Hepatic stellate cell (primary cell): ENCODE measurements around the gene SCNN1B.
"Not testable (repeated sequence)": the region's sequence is repeated elsewhere in the genome, so short reads cannot be mapped to it uniquely, and the experiment has no call there.

Experiments used
- DNase-seq: peaks from one replicate; pipeline ENCODE4 v3.0.0; 2011; ENCODE audit warnings: low spot score

The SCNN1B gene

DNA sequence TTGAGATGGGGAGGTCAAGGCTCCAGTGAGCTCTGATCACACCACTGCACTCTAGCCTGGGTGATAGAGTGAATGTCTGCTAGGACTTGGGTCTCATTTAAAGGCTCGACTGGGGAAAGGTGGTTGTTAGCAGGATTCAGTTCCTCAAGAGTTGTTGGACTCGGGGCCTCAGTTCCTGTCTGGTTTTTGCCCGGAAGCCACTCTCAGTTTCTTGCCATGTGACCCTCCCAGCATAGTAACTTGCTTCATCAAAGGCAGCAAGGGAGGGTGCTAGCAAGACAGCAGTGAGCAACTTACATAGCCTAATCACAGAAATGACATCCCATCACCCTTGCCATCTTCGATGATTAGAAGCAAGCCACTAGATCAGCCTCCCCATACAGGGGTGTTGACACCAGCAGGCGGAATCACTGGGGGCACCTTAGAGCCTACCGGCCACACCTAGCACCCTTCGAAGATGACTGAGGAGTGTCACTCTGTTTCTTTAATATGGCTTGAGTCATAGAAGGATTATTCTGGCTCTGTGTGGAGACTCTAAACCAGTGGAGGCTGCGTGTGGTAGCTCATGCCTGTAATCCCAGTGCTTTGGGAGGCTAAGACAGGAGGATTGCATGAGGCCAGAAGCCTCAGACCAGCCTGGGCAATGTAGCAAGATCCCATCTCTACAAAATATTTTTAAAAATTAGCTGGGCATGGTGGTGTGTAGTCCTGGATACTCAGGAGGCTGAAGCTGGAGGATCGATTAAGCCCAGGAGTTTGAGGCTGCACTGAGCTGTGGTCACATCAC is 13.2 kb upstream of the SCNN1B start:
- no peak for DNase-seq

DNA sequence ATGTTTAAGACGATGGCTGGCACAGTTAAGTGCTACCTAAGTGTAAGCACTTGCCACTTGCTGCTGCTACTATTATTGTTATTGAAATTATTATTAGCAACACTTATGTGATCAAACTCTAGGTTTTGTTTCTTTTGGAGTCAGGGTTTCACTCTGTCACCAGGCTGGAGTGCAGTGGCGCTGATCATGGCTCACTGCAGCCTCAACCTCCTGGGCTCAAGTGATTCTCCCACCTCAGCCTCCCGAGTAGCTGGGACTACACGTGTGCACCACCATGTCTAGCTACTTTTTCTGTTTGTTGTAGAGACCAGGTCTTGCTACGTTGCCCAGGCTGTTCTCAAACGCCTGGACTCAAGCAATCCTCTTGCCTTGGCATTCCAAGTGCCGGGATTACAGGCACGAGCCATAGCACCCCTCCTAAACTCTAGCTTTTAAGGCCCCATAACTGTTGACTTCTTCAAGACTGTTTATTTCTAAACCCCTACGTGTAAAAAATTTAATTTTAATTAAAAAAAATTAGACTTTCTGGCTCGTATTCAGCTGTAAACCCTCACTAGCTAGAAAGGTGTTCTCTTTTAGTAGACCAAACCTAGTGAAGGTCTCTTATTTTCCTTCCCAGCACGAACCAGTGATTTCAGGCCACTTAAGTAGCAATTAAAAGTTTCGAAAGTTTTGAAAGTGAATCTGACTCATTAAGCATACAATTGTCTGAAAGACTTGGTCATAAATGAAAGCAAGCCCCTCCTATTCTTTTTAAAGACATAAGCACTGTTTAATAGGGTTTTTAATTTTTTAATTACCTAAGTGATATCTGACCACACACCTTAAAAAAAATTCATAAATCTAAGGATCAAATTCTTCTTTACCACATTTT is 11.7 kb upstream of the SCNN1B start:
- no peak for DNase-seq

DNA sequence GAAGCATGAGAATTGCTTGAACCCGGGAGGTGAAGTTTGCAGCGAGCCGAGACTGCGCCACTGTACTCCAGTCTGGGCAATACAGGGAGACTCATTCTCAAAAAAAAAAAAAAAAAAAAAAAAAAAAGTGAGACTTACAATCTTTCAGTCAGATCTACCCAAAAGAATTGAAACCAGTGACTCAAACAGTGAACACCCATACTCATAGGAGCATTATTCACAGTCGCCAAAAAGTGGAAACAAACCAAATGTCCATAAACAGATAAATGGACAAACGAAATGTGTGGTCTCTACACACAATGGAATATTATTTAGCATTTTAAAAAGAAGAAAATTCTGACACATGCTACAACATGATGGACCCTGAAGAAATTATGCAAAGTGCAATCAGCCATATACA is 9.1 kb upstream of the SCNN1B start:
- no peak for DNase-seq

DNA sequence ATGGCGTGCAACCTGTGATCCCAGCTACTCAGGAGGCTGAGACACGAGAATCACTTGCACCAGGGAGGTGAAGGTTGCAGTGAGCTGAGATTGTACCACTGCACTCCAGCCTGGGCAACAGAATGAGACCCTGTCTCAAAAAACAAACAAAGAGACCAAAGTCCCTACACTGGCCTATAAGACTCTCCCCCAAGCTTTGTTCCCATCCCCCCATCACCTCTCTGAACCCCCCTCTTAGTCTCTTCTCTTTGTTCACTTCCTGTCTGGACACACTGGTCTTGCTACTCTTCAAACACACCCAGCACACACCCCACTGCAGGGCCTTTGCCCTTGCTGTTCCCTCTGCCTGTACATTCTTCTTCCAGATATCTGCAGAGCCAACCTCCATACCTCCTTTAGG is 7.8 kb upstream of the SCNN1B start:
- DNase-seq = no peak

DNA sequence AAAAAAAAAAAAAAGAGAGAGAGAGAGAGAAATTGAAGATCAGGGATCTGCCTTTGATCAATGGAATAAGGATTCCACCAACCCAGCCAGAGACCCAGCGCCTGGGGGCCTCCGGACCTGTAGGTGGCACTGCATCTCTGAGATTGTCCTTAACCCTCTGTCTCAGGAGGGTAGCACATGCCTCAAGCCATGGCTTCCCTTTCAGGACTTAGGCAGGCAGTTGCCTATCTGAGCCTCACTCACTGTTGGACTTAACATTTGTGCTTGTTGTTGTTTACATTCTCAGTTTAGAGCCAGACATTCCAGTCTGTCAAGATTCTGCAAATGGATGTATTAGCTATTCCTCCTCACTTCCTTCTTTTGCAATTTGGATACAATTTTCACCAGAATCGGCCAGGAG is 5.1 kb upstream of the SCNN1B start:
- no peak for DNase-seq

DNA sequence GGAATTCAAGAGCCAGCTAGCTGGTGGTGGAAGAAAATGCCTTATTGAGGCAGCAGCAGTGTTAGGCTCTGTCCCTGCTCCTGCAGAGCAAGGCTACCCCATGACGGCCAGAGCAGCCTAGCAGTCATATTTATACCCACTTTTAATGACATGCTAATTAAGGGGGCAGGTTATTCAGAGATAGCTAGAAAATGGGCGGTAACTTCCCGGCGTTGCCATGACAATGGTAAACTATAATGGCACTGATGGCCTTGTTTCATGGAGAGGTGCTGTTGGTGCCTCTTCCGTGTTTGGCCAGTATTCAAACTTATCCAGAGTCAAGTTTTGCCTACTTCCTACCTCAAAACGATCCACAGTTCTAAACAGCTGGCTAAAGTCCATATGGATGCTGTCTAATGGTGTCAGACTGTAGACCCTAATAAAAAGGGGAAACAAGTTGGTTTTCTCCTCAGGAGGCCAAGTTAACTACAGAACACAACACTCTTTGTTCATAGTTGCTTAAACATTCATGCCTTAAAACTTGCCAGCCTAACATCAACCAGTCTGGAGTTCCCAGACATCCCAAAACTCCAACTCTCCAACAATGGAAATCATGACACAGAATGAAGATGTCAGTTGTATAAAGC is 3.7 kb upstream of the SCNN1B start:
- DNase-seq = no peak

DNA sequence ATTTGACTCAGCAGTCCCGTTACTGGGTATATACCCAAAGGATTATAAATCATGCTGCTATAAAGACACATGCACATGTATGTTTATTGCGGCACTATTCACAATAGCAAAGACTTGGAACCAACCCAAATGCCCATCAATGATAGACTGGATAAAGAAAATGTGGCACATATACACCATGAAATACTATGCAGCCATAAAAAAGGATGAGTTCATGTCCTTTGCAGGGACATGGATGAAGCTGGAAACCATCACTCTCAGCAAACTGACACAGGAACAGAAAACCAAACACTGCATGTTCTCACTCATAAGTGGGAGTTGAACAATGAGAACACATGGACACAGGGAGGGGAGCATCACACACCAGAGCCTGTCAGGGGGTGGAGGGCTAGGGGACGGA is 2.3 kb upstream of the SCNN1B start:
- DNase-seq = not testable (repeated sequence)

DNA sequence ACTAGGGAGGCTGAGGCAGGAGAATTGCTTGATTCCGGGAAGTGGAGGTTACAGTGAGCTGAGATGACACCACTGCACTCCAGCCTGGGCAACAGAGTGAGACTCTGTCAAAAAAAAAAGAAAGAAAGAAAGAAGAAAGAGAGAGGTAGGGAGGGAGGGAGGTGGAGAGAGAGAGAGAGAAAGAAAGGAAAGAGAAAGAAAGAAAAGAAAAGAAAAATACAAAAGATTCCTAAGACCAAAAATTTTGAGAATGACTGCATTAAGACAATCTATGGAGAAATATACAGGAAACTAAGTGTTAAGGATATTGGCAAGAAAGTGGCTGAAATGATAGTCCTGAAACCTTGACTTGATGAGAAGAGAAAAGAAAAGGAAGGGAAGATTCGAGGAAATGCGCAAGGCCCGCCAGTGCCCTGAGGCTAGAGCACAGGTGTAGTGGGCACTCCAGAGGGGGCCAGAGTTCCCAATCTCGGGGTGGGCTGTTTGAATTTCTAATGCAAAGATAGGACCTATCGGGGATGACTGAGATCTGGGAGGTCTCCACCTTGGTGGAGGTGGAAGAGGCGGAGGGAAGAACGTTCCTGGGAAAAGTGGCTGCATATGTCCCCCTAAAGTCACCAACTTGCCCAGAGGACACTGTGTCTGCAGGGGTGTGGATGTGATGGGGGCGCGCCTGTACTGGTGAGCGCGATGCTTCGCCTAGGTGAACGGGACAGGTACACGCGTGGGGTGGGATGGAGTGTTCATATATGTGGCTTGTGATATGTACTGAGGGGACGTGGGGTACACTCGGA is 654 bp upstream of the SCNN1B start:
- DNase-seq = no peak

DNA sequence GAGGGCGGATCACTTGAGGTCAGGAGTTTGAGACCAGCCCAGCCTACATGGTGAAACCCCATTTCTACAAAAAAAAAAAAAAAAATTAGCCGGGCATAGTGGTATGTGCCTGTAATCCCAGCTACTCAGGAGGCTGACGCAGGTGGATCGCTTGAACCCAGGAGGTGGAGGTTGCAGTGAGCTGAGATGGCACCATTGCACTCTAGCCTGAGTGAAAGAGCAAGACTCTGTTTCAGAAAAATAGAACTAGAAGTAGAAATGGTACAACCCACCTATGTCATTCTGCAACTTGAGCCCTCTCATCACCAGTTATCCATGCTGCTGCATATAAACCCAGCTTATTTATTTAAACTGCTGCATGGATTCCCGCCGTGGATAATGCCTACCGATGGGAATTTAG is 1.6 kb downstream of the SCNN1B start:
- DNase-seq = no peak

DNA sequence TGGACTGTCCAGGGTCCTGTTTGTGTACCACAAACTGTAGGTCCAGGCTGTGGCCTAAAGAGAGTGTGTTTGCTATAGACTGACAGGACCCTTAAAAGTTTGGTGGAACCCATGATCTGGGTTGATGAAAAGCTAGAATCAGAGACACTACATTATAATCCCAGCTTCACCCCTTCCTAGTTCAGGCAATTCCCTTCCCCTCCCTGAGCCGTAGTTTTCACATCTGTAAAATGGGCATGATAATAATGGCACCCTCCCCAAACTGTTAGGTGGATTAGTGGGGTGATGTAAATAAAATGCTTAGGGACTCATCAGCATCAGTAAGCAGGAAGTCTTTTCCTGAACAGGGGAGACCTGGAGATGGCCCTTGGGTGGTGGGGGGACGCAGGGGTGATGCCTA is 2.5 kb downstream of the SCNN1B start:
- no peak for DNase-seq

DNA sequence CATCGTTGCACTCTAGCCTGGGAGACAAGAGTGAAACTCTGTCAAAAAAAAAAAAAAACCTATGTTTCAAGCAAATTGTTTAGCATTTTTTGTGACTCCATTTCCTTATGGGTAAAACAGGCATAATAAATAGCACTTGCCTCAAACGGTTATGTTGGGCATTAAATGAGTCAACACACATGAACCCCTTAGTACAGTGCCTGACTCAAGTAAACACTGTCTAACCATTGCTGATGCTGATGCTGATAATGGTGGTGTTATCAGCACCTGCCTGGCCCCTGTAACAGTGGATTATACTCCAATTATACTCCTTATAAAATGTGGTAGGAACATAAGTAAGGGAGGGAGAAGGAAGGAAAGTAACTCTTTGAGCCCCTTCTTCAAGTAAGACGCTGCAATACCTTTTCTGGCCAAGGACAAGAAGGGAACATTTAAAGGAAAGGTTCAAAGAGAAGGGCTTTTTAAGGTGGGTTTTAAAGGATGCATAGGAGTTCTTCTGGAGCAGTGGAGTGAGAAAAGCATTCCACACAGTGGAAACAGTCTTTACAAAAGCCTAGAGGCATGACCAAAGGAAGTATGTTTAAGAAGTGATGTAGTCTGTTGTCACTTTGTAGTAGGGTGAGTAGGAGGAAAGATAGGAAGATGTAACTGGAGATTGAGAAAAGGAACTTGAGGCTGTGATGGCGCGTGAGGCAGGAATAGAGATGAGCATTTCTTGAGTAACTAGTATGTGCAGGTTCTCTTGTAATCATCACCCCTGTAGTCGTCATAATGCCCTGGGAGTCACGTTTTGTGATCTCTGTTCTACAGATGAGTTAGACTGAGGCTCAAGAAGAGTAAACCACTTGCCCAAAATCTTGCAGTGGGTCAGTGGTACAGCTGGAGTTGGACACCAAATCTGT is 4.3 kb downstream of the SCNN1B start:
- no peak for DNase-seq

DNA sequence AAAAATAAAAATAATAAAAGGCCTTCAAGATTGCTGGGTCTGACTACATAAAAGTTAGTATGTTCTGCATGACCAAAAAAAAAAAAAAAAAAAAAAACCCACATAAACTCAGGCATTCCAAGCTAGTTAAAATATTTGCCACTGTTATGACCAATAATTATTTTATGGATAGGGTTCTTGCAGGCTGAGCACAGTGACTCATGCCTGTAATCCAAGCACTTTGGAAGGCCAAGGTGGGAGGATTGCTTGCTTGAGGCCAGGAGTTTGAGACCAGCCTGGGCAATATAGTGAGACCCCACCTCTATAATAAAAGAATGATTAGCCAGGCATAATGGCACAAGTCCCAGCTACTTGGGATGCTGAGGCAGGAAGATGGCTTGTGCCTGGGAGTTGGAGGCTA is 8.1 kb downstream of the SCNN1B start:
- DNase-seq = no peak

DNA sequence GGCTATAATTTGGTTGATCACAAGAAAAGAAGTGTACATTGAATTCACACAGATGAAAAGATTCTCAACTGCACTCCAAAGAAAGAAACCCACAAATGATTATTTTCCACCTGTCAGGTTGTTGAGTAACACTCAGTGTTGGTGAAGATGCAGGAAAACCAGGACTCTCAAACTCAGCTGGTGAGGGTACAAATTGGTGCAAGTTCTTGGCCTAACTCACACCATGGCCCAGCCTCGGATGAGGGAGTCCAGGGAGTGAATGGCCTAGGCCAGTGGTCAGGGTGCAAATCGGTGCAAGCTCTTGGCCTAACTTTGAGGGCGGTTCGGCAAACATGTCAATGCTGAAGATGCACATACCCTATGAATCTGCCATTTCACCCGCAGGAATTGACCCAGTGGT is 8.6 kb downstream of the SCNN1B start:
- no peak for DNase-seq

DNA sequence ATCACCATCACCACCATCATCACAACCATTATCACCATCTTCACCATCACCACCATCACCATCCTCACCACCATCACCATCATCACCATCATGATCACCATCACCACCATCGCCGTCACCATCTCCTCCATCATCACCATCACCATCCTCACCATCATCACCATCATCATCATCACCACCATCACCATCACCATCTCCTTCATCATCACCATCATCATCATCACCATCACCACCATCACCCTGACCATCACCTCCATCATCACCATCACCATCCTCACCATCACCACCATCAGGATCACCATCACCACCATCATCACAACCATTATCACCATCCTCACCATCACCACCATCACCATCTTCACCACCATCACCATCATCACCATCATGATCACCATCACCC is 14.1 kb downstream of the SCNN1B start:
- DNase-seq = no peak

DNA sequence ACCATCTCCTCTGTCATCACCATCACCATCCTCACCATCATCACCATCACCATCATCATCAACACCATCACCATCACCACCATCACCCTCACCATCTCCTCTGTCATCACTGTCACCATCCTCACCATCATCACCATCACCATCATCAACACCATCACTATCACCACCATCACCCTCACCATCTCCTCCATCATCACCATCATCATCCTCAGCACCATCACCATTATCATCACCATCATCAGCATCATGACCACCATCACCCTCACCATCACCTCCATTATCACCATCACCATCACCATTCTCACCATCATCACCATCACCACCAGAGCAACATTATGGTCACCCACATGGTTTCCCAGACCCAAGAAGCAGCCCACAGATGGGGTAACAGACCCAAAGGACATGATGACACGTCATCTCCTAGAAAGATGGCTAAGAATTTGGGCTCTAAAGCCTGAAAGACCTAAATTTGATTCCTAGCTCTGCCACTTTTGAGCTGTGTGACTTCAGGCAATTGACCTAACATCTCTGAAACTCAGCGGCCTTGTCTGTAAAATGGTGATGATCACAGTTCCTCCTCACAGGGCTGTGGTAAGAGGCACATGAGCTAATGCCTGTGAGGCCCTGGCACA is 14.6 kb downstream of the SCNN1B start:
- DNase-seq = no peak

DNA sequence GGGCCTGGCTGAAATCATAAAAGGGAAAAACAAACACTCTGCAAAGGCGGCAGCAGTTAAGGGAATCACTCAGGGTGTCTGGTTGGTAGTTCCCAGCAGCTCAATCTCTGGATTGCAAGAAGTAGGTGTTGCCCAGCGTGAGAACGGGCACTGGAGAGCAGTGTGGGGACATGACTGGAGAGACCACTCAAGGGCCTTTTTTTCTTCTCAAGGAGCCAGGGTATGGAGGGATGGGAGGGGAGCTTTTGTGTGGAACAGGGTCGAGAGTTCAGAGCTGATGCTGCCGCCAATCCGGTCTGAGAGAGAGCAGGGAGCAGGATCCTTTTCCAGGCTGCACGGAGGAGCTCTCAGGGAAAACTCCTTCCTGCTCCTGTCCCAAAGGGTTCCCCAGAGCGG is 15.2 kb downstream of the SCNN1B start:
- no peak for DNase-seq

DNA sequence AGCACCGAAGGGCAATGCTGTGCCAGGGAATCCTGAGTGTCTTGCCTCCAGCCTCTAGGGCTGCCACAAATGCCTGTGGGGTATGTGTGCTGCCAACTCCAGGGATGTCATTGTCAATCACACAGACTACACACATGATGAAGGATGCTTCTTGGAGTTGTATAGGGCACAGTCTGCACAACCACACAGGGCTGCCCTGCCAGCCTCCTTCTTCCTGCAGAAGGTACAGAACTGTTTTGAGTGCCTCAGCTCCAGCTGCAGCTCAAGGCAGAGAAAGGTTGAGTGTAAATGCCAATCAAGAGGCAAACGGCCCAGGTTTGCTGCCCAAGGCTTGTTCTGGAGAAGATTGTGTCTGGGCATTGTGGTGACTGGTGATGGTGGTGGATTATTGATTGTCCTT is 15.6 kb downstream of the SCNN1B start:
- DNase-seq = no peak

DNA sequence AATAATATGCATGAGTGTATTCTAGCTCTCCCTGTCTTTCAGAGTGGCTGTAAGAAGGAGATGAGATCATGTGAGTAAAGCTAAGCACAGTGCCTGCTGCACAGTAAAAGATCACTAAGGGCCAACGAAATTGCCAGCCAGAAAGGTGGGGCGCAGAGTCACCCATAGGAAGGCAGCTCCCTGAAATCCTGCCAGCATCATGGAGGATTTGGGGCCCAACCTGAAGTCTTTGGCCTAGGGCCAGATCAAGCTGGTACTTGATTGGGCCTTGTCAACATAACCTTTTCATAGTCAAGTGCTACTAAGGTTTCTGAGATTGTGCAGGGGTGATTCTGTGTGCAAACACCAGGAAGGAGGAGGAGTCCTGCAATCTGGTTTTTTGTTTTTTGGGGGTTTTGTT is 16.5 kb downstream of the SCNN1B start:
- DNase-seq = no peak

DNA sequence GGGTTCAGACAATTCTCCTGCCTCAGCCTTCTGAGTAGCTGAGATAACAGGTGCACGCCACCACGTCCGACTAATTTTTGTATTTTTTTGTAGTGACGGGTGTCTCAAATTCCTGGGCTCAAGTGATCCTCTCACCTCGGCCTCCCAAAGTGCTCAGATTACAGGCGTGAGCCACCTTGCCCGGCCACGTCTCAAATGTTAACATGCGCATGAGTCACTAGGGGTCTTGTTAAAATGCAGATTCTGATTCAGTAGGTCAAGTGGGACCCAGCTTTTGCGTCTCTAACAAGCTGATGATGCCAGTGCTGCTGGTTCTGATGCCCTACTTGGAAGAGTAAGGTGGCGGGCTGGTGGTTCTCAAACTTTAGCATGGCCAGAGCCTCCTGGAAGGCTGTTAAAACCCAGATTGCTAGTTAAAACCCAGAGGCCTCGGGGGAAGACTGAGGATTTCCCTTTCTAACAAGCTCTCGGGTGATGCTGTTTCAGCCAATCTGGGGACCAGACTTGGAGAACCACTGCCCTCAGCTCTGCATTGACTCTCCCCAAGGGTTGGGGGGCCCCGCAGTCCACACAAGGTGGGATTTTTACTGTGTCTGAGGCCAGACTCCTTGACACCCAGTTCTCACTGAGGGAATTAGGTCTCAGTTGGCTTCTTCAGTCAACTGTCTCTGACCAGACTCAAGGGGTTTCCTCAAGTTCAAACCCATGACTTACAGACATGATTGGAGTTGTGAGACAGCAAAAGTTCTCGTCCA is 17.9 kb downstream of the SCNN1B start:
- no peak for DNase-seq

DNA sequence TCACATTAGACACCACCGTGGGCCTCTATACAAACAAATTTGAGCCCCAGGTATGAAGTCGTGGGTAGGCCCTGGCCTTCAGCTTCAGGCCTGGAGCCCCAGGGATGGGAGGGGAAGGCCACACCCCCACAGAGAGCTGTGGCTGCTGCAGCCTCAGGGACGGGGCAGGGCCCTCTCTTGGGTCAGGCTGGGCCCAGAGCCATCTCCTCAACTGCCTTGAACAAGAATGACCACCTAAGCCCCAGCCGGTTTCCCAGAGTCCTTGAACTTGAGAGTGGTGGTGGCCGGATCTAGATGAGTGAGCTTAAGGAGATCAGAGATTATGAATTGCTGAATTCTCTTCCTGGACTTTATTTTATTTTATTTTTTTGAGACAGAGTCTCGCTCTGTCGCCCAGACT is 18.6 kb downstream of the SCNN1B start:
- no peak for DNase-seq
